Nephron progenitor cell (in vitro differentiated cells): ENCODE data around the gene TMEM212.

Experiments used
- DNase-seq: peaks from one replicate; pipeline ENCODE4 v3.0.0; 2021
- H3K27ac Mint-ChIP-seq: 2 replicates; pipeline ENCODE4 v1.8.0; 2021; ENCODE audit warnings: mild to moderate bottlenecking, moderate library complexity, mixed read lengths
- H3K27me3 Mint-ChIP-seq: 2 replicates; pipeline ENCODE4 v1.8.0; 2021; ENCODE audit warnings: mild to moderate bottlenecking, low read depth, mixed read lengths; ENCODE audit not compliant: poor library complexity
- H3K36me3 Mint-ChIP-seq: 2 replicates; pipeline ENCODE4 v1.8.0; 2021; ENCODE audit warnings: low read depth, mixed read lengths
- H3K4me1 Mint-ChIP-seq: 2 replicates; pipeline ENCODE4 v1.8.0; 2021; ENCODE audit warnings: mixed read lengths
- H3K4me3 Mint-ChIP-seq: 2 replicates; pipeline ENCODE4 v1.8.0; 2021; ENCODE audit warnings: mild to moderate bottlenecking, moderate library complexity, mixed read lengths
- H3K9me3 Mint-ChIP-seq: 2 replicates; pipeline ENCODE4 v1.8.0; 2021; ENCODE audit warnings: mild to moderate bottlenecking, moderate library complexity, mixed read lengths
- TF ChIP-seq, protein P1 (sequence below): fragments of 200-600 bp; sonication (generic); IDR thresholded peaks from 2 replicates; pipeline ENCODE4 v1.5.0; 2021; ENCODE audit warnings: antibody characterized with exemption

TMEM212 gene

GRCh38 chr3:171844873-171845272, 1.7 kb downstream of the TMEM212 start:
- H3K36me3 Mint-ChIP-seq = no peaks in the 10 kb centered on the region
- DNase-seq = no peak
- no peak overlapping the region for H3K4me3 Mint-ChIP-seq
- H3K9me3 Mint-ChIP-seq = no peaks in the 10 kb centered on the region
- H3K27ac Mint-ChIP-seq = no peak overlapping the region
- H3K27me3 Mint-ChIP-seq = peaks cover 9% of the 10 kb centered on the region
- TF ChIP-seq, protein P1, sequence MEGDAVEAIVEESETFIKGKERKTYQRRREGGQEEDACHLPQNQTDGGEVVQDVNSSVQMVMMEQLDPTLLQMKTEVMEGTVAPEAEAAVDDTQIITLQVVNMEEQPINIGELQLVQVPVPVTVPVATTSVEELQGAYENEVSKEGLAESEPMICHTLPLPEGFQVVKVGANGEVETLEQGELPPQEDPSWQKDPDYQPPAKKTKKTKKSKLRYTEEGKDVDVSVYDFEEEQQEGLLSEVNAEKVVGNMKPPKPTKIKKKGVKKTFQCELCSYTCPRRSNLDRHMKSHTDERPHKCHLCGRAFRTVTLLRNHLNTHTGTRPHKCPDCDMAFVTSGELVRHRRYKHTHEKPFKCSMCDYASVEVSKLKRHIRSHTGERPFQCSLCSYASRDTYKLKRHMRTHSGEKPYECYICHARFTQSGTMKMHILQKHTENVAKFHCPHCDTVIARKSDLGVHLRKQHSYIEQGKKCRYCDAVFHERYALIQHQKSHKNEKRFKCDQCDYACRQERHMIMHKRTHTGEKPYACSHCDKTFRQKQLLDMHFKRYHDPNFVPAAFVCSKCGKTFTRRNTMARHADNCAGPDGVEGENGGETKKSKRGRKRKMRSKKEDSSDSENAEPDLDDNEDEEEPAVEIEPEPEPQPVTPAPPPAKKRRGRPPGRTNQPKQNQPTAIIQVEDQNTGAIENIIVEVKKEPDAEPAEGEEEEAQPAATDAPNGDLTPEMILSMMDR = no peak
- peaks cover 41% of the 10 kb centered on the region for H3K4me1 Mint-ChIP-seq

- DNase-seq = no peak
- no peaks in the 10 kb centered on the region for H3K9me3 Mint-ChIP-seq
- H3K4me1 Mint-ChIP-seq = peaks cover 36% of the 10 kb centered on the region
- H3K27ac Mint-ChIP-seq = no peak overlapping the region
- TF ChIP-seq, protein P1 = no peak
- H3K27me3 Mint-ChIP-seq = peaks cover 9% of the 10 kb centered on the region
- H3K4me3 Mint-ChIP-seq = no peak overlapping the region
- H3K36me3 Mint-ChIP-seq = no peaks in the 10 kb centered on the region
Measured at GRCh38 chr3:171845481-171846284, 2.5 kb downstream of the TMEM212 start.

GRCh38 chr3:171846597-171846996, 3.4 kb downstream of the TMEM212 start:
- no peaks in the 10 kb centered on the region for H3K36me3 Mint-ChIP-seq
- H3K4me1 Mint-ChIP-seq = peaks cover 30% of the 10 kb centered on the region
- no peaks in the 10 kb centered on the region for H3K9me3 Mint-ChIP-seq
- no peak overlapping the region for H3K27ac Mint-ChIP-seq
- peaks cover 4% of the 10 kb centered on the region for H3K27me3 Mint-ChIP-seq
- H3K4me3 Mint-ChIP-seq = no peak overlapping the region
- DNase-seq = no peak
- TF ChIP-seq, protein P1 = no peak

GRCh38 chr3:171847133-171847532, 4.0 kb downstream of the TMEM212 start:
- H3K27ac Mint-ChIP-seq = no peak overlapping the region
- H3K27me3 Mint-ChIP-seq = peaks cover 4% of the 10 kb centered on the region
- H3K36me3 Mint-ChIP-seq = no peaks in the 10 kb centered on the region
- DNase-seq = no peak
- H3K9me3 Mint-ChIP-seq = no peaks in the 10 kb centered on the region
- TF ChIP-seq, protein P1 = no peak
- no peak overlapping the region for H3K4me3 Mint-ChIP-seq
- H3K4me1 Mint-ChIP-seq = peaks cover 25% of the 10 kb centered on the region

- no peak overlapping the region for H3K4me3 Mint-ChIP-seq
- H3K36me3 Mint-ChIP-seq = peaks cover 4% of the 10 kb centered on the region
- H3K4me1 Mint-ChIP-seq = peaks cover 24% of the 10 kb centered on the region
- TF ChIP-seq, protein P1 = no peak
- no peak overlapping the region for H3K27ac Mint-ChIP-seq
- peaks cover 5% of the 10 kb centered on the region for H3K9me3 Mint-ChIP-seq
- H3K27me3 Mint-ChIP-seq = peaks cover 4% of the 10 kb centered on the region
- DNase-seq = no peak
Measured at GRCh38 chr3:171847595-171848259, 4.6 kb downstream of the TMEM212 start.
